ENCODE measurements around the gene LRMDA.
"Not testable (repeated sequence)": the region's sequence is repeated elsewhere in the genome, so short reads cannot be mapped to it uniquely, and the experiment has no call there.

The LRMDA gene

DNA sequence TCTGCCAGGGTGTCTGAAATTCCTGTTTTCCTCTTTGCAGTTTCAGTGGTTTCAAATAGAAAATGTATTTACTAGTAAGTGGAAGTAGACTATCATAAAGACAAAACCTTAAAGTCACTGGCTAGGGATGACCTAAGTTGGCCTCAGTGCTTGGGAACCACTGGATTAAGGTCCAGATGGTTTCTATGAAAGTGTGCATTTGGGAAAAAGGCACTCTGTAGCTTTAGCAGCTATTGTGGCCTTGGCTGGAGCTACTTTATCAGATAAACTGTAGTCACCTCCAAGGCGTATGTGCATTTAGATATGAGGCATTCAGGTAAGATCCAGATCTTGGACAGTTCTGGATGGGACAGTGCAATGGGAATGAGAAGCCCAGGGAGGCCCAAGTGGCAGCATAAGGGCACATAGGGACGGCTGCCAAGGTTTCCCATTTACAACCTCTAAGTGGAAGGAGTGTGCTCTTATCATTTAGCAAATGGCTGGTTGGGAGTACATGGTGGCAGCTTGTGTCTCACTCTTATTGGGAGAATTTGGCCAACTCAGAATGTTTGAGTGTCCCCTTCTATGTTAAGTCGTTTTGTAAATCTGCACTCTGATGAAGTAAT is 185.6 kb downstream of the LRMDA start:
- no peak for DNase-seq (ENCODE audit: low read depth)
- TF ChIP-seq, protein P1, sequence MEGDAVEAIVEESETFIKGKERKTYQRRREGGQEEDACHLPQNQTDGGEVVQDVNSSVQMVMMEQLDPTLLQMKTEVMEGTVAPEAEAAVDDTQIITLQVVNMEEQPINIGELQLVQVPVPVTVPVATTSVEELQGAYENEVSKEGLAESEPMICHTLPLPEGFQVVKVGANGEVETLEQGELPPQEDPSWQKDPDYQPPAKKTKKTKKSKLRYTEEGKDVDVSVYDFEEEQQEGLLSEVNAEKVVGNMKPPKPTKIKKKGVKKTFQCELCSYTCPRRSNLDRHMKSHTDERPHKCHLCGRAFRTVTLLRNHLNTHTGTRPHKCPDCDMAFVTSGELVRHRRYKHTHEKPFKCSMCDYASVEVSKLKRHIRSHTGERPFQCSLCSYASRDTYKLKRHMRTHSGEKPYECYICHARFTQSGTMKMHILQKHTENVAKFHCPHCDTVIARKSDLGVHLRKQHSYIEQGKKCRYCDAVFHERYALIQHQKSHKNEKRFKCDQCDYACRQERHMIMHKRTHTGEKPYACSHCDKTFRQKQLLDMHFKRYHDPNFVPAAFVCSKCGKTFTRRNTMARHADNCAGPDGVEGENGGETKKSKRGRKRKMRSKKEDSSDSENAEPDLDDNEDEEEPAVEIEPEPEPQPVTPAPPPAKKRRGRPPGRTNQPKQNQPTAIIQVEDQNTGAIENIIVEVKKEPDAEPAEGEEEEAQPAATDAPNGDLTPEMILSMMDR (conservative IDR thresholded peaks at IDR 0.05; ENCODE audit: low read depth, low read length): no peak
- no peak overlapping the region for H3K4me3 ChIP-seq (ENCODE audit: low read length)

DNA sequence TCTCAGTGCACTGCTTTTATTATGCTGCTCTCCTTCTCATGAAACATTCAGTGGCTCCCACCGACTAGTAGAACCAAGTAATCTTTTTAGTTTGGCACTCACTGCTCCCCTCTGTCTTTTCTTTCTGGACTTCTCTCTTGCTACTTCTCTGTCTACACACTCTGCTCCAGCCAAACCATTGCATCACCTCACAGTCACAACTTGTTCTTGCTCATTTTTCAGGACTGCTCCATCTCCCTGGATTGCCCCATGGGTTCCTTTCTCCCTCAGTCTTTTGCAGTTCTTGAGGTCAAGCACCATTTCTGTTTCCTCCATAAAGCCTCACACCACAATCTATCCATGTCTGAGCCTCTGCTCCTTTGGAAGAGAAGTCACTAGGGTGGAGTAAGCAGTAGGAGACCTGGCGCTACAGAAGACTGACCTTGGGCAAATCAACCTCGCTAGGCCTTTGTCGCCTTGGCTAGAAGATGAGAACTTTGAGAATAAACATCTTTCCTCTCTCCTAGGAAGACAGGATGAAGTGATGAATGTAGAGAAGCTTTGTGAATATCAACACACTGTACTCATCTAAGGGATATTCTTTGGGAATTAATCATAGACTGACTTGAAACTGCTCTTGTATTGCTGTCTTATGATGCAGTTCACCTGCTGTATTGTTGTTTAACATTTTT is 186.2 kb downstream of the LRMDA start:
- DNase-seq (ENCODE audit: low read depth): no peak
- TF ChIP-seq, protein P1 (conservative IDR thresholded peaks at IDR 0.05; ENCODE audit: low read depth, low read length): no peak
- no peak overlapping the region for H3K4me3 ChIP-seq (ENCODE audit: low read length)

DNA sequence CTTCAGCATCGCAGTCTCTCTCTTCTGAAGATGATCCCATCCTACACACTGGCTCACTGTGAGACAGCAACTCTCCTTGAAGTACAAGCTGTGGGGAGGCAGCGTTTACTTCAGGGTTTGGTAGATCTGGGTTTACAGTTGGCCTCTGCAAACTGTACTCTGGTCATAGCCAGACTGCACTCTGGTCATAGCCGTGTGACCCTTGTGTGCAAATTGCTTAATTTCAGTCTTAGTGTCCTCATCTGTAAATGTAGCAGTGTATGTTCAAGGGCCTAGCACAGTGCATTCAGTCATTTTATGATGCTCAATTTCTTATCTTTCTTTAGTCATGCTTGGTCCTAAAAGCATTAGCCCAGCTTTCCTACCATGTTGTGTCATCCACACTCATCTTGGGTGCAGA is 188.2 kb downstream of the LRMDA start:
- TF ChIP-seq, protein P1 (conservative IDR thresholded peaks at IDR 0.05; ENCODE audit: low read depth, low read length): no peak
- H3K4me3 ChIP-seq (ENCODE audit: low read length): no peak overlapping the region
- DNase-seq (ENCODE audit: low read depth): no peak

DNA sequence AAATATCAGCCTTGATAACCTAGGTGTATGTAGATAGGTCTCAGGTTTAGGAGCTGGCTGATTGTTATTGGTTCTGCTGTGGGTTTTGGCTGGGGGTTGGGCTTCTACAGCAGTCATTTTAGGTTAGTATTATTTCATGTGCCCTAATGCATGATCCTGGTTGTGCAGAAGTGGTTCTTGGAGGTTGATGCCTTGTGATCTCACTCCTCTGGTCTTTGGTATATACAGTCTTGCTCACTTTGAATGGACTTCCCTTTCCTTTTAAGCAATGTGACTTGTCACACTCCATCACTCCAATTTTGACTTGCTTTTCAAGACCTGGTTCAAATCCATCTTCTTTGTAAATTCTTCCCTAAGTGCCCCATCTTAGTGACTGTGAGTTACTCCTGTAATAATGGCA is 188.9 kb downstream of the LRMDA start:
- no peak for DNase-seq (ENCODE audit: low read depth)
- H3K4me3 ChIP-seq (ENCODE audit: low read length): no peak overlapping the region
- TF ChIP-seq, protein P1 (conservative IDR thresholded peaks at IDR 0.05; ENCODE audit: low read depth, low read length): no peak

DNA sequence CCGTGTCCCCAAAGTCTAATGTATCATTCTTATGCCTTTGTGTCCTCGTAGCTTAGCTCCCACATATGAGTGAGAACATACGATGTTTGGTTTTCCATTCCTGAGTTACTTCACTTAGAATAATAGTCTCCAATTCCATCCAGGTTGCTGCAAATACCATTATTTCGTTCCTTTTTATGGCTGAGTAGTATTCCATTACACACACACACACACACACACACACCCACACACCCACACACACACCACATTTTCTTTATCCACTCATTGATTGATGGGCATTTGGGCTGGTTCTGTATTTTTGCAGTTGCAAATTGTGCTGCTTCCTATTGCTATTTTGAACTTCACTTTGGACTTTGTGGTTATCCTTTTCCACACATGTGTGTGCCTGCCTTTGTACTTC is 189.6 kb downstream of the LRMDA start:
- not testable (repeated sequence) for H3K4me3 ChIP-seq (ENCODE audit: low read length)

DNA sequence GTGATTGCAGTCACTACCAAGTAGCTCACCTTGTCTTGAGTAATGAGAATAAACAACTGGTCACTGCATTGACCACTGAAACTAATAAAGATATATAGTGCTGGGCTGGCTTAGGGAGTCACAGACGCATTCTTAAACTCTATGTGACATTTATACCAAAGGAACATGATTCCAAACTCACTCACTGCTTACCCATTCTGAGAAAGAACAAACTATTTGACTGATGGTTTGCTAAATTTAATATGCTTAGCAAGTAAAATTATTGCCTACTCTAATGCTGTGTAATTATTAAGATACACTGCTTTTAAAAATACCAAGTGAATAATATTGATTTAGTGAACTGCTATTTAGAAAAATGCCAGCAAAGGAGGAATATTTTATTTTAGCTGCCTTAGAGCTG is 191.1 kb downstream of the LRMDA start:
- no peak overlapping the region for H3K4me3 ChIP-seq (ENCODE audit: low read length)
- TF ChIP-seq, protein P1 (conservative IDR thresholded peaks at IDR 0.05; ENCODE audit: low read depth, low read length): no peak
- DNase-seq (ENCODE audit: low read depth): no peak

More for the DNA sequence above, 189.6 kb downstream of the LRMDA start:
- DNase-seq (ENCODE audit: low read depth): not testable (repeated sequence)

DNA sequence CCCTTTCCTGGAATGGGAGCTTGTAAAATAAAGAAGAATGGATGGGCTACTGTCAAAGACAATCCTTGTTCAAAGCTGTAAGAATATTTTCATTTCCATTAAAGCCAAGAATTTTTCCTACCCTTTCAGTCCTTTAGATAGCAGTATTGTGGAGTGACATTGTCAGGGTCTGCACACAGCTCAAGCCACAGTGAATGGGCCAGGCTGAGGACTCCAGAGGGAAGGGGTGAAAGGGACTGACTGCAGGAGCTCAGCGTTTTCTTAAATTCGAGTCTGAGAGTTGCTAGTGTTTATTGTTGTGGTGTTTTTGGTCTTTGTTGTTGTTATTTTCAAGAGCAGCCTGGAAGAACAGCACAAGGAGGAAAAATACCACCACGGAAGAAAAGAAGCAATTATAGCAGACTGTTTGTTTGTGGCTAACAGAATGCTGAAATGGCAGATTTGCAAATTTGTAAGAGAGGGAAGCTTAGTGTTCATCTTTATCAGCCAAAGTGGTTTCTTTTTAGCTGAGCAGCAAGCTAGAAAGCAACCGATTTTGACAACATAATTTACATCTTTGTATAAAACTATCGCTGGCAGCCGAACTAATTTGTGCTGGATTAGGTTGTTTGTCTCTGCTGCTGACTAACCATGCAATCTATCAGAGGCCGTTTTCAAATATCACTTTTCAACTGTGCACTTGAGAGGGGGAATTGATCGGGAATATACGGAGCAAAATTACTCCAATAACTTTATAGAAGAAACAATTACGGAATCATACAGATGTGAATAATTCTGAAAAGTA is 192.1 kb downstream of the LRMDA start:
- TF ChIP-seq, protein P1 (conservative IDR thresholded peaks at IDR 0.05; ENCODE audit: low read depth, low read length): no peak
- no peak overlapping the region for H3K4me3 ChIP-seq (ENCODE audit: low read length)
- no peak for DNase-seq (ENCODE audit: low read depth)
